ENCODE results near the gene VIM. TPM values are rescaled to one million over a fixed set of nuclear protein-coding genes. Genes with fewer than 3 reads are reported as not detected.

Gene VIM
- total and polyA plus RNA-seq, 4 donors = 800 to 1,640 (median 1,361) TPM

DNA sequence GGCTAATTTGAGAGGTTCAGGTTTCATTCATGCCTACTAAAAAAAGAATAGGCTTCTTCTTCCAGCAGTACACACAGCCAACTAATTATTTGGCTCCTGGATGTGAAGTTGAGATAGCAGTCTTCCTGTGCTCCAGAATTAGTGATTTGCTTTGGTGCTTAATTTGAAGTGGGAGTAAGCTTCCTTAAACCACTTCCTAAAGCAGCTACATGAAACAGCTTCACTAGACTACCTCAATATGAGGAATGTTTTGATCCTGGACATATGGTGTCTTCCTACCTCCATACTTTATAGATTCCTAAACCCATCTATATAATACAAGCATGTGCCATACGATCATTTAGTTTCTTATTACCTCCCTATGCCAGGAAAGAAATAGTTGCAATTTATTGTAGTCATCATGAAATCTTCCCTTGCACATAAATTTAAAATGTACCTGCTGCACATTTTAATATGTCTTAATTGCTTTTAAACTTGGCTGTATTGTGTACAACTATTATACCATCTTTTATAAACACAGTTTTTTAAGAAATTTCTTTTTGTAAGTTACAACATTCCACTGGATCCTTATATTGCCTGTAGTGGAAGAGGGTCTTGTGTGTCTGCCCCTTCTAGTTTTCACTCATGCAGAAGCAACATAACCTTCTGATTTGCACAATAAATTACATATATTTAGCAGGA is 8.6 kb downstream of the VIM start:
- H3K36me3 ChIP-seq (ENCODE audit: control insufficient read depth in 4 of 4, insufficient read depth in 4 of 4, low read length in 4 of 4) = peaks cover 8 to 63% (median 37%) of the 10 kb centered on the region in 4 donors
- ATAC-seq (ENCODE audit: insufficient read depth, low FRiP score) (no peak), DNase-seq (no peak)
- peaks cover 0 to 16% (median 10%) of the 10 kb centered on the region in 5 donors for H3K4me1 ChIP-seq (ENCODE audit: control insufficient read depth in 5 of 5, insufficient read depth in 5 of 5, low read length in 5 of 5)
- no peak overlapping the region for H3K4me3 ChIP-seq
- WGBS, 2 donors = 33 to 69% methylated on average over 1 of the region's 1 CpG
- no peak overlapping the region for H3K9ac ChIP-seq (ENCODE audit: insufficient read depth in 1 of 2, low read length in 2 of 2)
- TF ChIP-seq, protein P1, sequence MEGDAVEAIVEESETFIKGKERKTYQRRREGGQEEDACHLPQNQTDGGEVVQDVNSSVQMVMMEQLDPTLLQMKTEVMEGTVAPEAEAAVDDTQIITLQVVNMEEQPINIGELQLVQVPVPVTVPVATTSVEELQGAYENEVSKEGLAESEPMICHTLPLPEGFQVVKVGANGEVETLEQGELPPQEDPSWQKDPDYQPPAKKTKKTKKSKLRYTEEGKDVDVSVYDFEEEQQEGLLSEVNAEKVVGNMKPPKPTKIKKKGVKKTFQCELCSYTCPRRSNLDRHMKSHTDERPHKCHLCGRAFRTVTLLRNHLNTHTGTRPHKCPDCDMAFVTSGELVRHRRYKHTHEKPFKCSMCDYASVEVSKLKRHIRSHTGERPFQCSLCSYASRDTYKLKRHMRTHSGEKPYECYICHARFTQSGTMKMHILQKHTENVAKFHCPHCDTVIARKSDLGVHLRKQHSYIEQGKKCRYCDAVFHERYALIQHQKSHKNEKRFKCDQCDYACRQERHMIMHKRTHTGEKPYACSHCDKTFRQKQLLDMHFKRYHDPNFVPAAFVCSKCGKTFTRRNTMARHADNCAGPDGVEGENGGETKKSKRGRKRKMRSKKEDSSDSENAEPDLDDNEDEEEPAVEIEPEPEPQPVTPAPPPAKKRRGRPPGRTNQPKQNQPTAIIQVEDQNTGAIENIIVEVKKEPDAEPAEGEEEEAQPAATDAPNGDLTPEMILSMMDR (IDR thresholded peaks at IDR 0.05; ENCODE audit: control extremely low read depth, extremely low read depth) = no peak
- peaks cover 0 to 2% (median 0%) of the 10 kb centered on the region in 4 donors for H3K9me3 ChIP-seq (ENCODE audit: control insufficient read depth in 4 of 4, insufficient read depth in 3 of 4, low read length in 3 of 4)
- H3K27ac ChIP-seq (ENCODE audit: low read depth in 1 of 2, low read length in 1 of 2) = no peak overlapping the region
- H3K27me3 ChIP-seq (ENCODE audit: control insufficient read depth in 3 of 3, insufficient read depth in 3 of 3, low read length in 2 of 3) = no peaks in the 10 kb centered on the region

DNA sequence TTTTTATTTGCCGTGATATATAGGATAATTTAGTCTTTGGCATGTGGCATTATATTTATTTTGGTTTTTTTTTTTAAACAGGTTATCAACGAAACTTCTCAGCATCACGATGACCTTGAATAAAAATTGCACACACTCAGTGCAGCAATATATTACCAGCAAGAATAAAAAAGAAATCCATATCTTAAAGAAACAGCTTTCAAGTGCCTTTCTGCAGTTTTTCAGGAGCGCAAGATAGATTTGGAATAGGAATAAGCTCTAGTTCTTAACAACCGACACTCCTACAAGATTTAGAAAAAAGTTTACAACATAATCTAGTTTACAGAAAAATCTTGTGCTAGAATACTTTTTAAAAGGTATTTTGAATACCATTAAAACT is 9.1 kb downstream of the VIM start:
- Histone ChIP-seq H3K4me1 (ENCODE audit: control insufficient read depth in 5 of 5, insufficient read depth in 5 of 5, low read length in 5 of 5) (peaks cover 0 to 13% (median 10%) of the 10 kb centered on the region in 5 donors), H3K9me3 (ENCODE audit: control insufficient read depth in 4 of 4, insufficient read depth in 3 of 4, low read length in 3 of 4) (peaks cover 0 to 5% (median 2%) of the 10 kb centered on the region in 4 donors), H3K27ac (ENCODE audit: low read depth in 1 of 2, low read length in 1 of 2) (no peak overlapping the region), H3K4me3 (no peak overlapping the region), H3K27me3 (ENCODE audit: control insufficient read depth in 3 of 3, insufficient read depth in 3 of 3, low read length in 2 of 3) (no peaks in the 10 kb centered on the region), H3K36me3 (ENCODE audit: control insufficient read depth in 4 of 4, insufficient read depth in 4 of 4, low read length in 4 of 4) (peaks cover 8 to 59% (median 34%) of the 10 kb centered on the region in 4 donors), H3K9ac (ENCODE audit: insufficient read depth in 1 of 2, low read length in 2 of 2) (no peak overlapping the region)
- no peak for DNase-seq
- no peak for ATAC-seq (ENCODE audit: insufficient read depth, low FRiP score)
- 82 to 87% methylated on average over 5 of the region's 5 CpGs for WGBS, 2 donors
- TF ChIP-seq, protein P1 (IDR thresholded peaks at IDR 0.05; ENCODE audit: control extremely low read depth, extremely low read depth) = no peak

DNA sequence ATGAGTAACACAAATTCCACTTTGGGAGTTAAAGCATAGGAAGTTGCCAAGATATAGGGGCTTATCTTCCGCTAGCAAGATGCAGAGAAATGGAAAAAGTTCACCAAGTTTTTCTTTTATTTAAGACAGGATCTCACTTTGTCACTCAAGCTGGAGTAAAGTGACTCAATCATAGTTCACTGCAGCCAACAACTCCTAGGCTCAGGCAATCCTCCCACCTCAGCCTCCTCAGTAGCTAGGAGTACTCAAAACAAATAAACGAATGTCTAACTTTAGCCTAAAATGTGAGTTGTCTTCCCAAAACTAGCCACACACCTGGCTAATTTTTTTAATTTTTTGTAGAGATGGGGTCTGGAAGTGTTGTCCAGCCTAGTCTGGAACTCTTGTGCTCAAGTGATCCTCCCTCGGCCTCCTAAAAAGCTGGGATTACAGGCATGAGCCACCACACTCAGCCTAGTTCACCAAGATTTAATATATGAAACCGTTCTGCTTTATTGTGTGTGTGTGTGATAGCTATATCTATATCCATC is 9.9 kb downstream of the VIM start:
- ATAC-seq (ENCODE audit: insufficient read depth, low FRiP score) (no peak), DNase-seq (no peak)
- Histone ChIP-seq H3K9ac (ENCODE audit: insufficient read depth in 1 of 2, low read length in 2 of 2) (no peak overlapping the region), H3K27me3 (ENCODE audit: control insufficient read depth in 3 of 3, insufficient read depth in 3 of 3, low read length in 2 of 3) (no peaks in the 10 kb centered on the region), H3K4me1 (ENCODE audit: control insufficient read depth in 5 of 5, insufficient read depth in 5 of 5, low read length in 5 of 5) (peaks cover 0 to 9% (median 5%) of the 10 kb centered on the region in 5 donors), H3K27ac (ENCODE audit: low read depth in 1 of 2, low read length in 1 of 2) (no peak overlapping the region), H3K9me3 (ENCODE audit: control insufficient read depth in 4 of 4, insufficient read depth in 3 of 4, low read length in 3 of 4) (peaks cover 0 to 5% (median 2%) of the 10 kb centered on the region in 4 donors), H3K4me3 (no peak overlapping the region), H3K36me3 (ENCODE audit: control insufficient read depth in 4 of 4, insufficient read depth in 4 of 4, low read length in 4 of 4) (peaks cover 8 to 52% (median 31%) of the 10 kb centered on the region in 4 donors)
- TF ChIP-seq, protein P1 (IDR thresholded peaks at IDR 0.05; ENCODE audit: control extremely low read depth, extremely low read depth) = no peak
- 85 to 89% methylated on average over 4 of the region's 4 CpGs for WGBS, 2 donors

Data from lung (tissue), 12 donors.